Liver (tissue), 9 donors: Measurements from ENCODE around the gene ARCN1. TPM values are rescaled to one million over a fixed set of nuclear protein-coding genes. Genes with fewer than 3 reads are reported as not detected.

ENCODE experiments used
- DNase-seq: peaks from one replicate; pipeline ENCODE4 v3.0.0-alpha.2; 2017; ENCODE audit warnings: low spot score
- H3K27ac ChIP-seq, 2 donors: one replicate each; pipeline ENCODE4 v1.7.0; 2013; ENCODE audit warnings: inconsistent platforms in 2 of 2, low read length in 2 of 2, control low read depth in 1 of 2, low read depth in 1 of 2, mild to moderate bottlenecking in 1 of 2
- H3K27me3 ChIP-seq, 4 donors: one replicate each; pipeline versions ENCODE4 v1.6.1 to v1.7.0; 2013; ENCODE audit warnings: low read length in 3 of 4, inconsistent platforms in 1 of 4, mild to moderate bottlenecking in 1 of 4, moderate library complexity in 1 of 4; ENCODE audit not compliant: control insufficient read depth in 4 of 4, insufficient read depth in 4 of 4
- H3K36me3 ChIP-seq, 4 donors: one replicate each; pipeline versions ENCODE4 v1.6.1 to v1.7.0; 2013; ENCODE audit warnings: low read length in 3 of 4, mild to moderate bottlenecking in 3 of 4, low read depth in 1 of 4, moderate library complexity in 1 of 4; ENCODE audit not compliant: control insufficient read depth in 4 of 4, insufficient read depth in 3 of 4
- H3K4me1 ChIP-seq, 4 donors: one replicate each; pipeline versions ENCODE4 v1.6.1 to v1.7.0; 2013; ENCODE audit warnings: low read length in 3 of 4, mild to moderate bottlenecking in 3 of 4, moderate library complexity in 1 of 4; ENCODE audit not compliant: control insufficient read depth in 4 of 4, insufficient read depth in 4 of 4
- H3K4me3 ChIP-seq, 3 donors: one replicate each; pipeline versions ENCODE4 v1.6.1 to v1.7.0; 2013; ENCODE audit warnings: low read length in 3 of 3, control low read depth in 1 of 3, low read depth in 1 of 3, mild to moderate bottlenecking in 1 of 3
- H3K9ac ChIP-seq, 2 donors: one replicate each; pipeline ENCODE4 v1.7.0; 2013; ENCODE audit warnings: low read length in 2 of 2, mild to moderate bottlenecking in 2 of 2, moderate library complexity in 2 of 2, control low read depth in 1 of 2, low read depth in 1 of 2
- H3K9me3 ChIP-seq, 4 donors: one replicate each; pipeline versions ENCODE4 v1.6.1 to v1.7.0; 2013; ENCODE audit warnings: low read length in 3 of 4; ENCODE audit not compliant: control insufficient read depth in 4 of 4
- ATF3 ChIP-seq: IDR thresholded peaks from 2 replicates; pipeline ENCODE4 v1.6.1; 2016; ENCODE audit warnings: antibody characterized with exemption
- CTCF ChIP-seq: fragments of 150-350 bp; IDR thresholded peaks from 2 replicates; pipeline ENCODE4 v1.5.1; 2017; ENCODE audit warnings: improper control_type of control experiment, low read depth, low read length; ENCODE audit not compliant: missing input control
- FOXA1 ChIP-seq: IDR thresholded peaks from 2 replicates; pipeline ENCODE4 v1.6.1; 2016; ENCODE audit warnings: antibody characterized with exemption
- GABPA ChIP-seq, 2 donors: IDR thresholded peaks in 1 of 2; conservative IDR thresholded peaks in 1 of 2; 2 replicates each; pipeline ENCODE4 v1.6.1; 2016; ENCODE audit warnings: antibody characterized with exemption in 2 of 2, mild to moderate bottlenecking in 1 of 2, moderate library complexity in 1 of 2
- HNF4A ChIP-seq, 2 donors: conservative IDR thresholded peaks; 2 replicates each; pipeline ENCODE4 v1.6.1; 2016; ENCODE audit warnings: antibody characterized with exemption in 2 of 2, mild to moderate bottlenecking in 2 of 2
- JUND ChIP-seq, 2 donors: IDR thresholded peaks; 2 replicates each; pipeline ENCODE4 v1.6.1; 2016; ENCODE audit warnings: antibody characterized with exemption in 2 of 2
- NR2F2 ChIP-seq: IDR thresholded peaks from 2 replicates; pipeline ENCODE4 v1.6.1; 2016; ENCODE audit warnings: antibody characterized with exemption
- RAD21 ChIP-seq, 2 donors: IDR thresholded peaks; 2 replicates each; pipeline ENCODE4 v1.6.1; 2016; ENCODE audit warnings: antibody characterized with exemption in 2 of 2, mild to moderate bottlenecking in 2 of 2
- REST ChIP-seq: IDR thresholded peaks from 2 replicates; pipeline ENCODE4 v1.6.1; 2016; ENCODE audit warnings: antibody characterized with exemption, mild to moderate bottlenecking
- RXRA ChIP-seq, 2 donors: IDR thresholded peaks; 2 replicates each; pipeline ENCODE4 v1.6.1; 2017 to 2018; ENCODE audit warnings: antibody characterized with exemption in 2 of 2, mild to moderate bottlenecking in 1 of 2
- SP1 ChIP-seq: IDR thresholded peaks from 2 replicates; pipeline ENCODE4 v1.6.1; 2018; ENCODE audit warnings: antibody characterized with exemption, mild to moderate bottlenecking
- ZBTB33 ChIP-seq: IDR thresholded peaks from 2 replicates; pipeline ENCODE4 v1.6.1; 2016; ENCODE audit warnings: antibody characterized with exemption
- WGBS: extraction: QIAGEN DNeasy Blood & Tissue Kit; methylation state at CpG from one replicate; pipeline ENCODE4 v1.1.7; 2013; 5-methylcytosine and 5-hydroxymethylcytosine counted together
- polyA plus RNA-seq, 2 donors: library from polyadenylated mRNA; stranded (reverse) in 1 of 2; unstranded in 1 of 2; fragments of 200-250 nt in 1 of 2; fragments of >200 nt in 1 of 2; fragmentation: Nextera tagmentation in 1 of 2; extraction: Ambion mirVana in 1 of 2; gene quantifications; one replicate each; pipeline versions ENCODE4 v1.2.1 to v1.2.3, GENCODE V29; 2013 to 2015
- total RNA-seq, 2 donors: library from RNA; depleted of rRNA; stranded (reverse); fragments of >200 nt; gene quantifications; one replicate each; pipeline ENCODE4 v1.2.3, GENCODE V29; 2014
- donor health status: healthy.
- donor health status: healthy.
- donor health status: healthy.
- donor health status: healthy.
- donor health status: healthy.

The ARCN1 gene
- total and polyA plus RNA-seq, 4 donors: 36.7 to 95.4 (median 51.8) TPM

DNA sequence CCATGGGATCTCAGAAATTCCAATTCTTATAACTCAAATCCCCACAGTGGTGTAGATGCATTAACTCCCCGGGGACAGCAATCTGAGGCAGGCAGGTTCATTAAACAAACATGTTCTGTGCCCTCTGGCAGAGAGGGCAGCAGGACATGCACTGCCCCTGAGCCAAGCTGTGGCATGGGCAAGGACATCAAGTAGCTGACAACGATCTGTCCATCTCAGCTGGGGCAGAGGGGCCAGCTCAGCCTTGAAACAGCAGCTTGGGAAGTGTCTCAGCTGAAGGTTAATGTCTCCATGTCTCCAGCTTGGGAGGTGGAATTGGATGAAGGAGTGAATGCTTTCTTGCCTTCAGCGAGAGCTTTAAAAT lies 27.6 kb upstream of the ARCN1 start (continued):
- no peak for TF ChIP-seq ATF3

DNA sequence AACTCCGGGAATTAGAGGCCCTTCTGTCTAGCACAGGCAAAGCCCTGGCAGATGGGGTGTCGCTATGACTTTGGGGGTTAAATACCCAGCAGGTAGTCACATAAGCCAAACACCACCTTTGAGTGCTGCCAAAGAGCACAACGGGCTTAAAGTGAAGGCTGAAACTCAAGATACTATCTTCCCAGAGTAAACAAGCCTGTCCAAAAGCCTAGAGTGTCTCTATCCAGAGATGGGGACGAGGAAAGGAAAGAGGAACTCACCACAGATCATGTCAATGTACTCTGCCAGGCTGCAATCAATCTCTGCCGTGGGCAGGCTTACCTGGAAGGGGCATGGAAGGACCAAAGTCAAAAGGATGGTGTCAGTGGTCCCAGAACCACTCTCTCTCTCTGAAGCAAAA lies 26.7 kb upstream of the ARCN1 start:
- Histone ChIP-seq H3K4me3 (no peak overlapping the region), H3K9me3 (no peaks in the 10 kb centered on the region), H3K36me3 (peaks cover 0 to 5% (median 0%) of the 10 kb centered on the region in 4 donors), H3K27ac (peak overlapping the region; percentile 73 to 83), H3K27me3 (no peaks in the 10 kb centered on the region), H3K4me1 (peaks cover 1 to 30% (median 23%) of the 10 kb centered on the region in 4 donors), H3K9ac (no peak overlapping the region)
- no peak for TF ChIP-seq ZBTB33
- no peak for TF ChIP-seq ATF3
- no peak for TF ChIP-seq REST
- TF ChIP-seq CTCF: no peak
- TF ChIP-seq GABPA (IDR thresholded peaks at IDR 0.05 in 1 of 2, conservative IDR thresholded peaks at IDR 0.05 in 1 of 2): no peak
- TF ChIP-seq NR2F2: no peak
- no peak for TF ChIP-seq RAD21 (IDR thresholded peaks at IDR 0.05)
- TF ChIP-seq HNF4A (conservative IDR thresholded peaks at IDR 0.05): no peak
- no peak for TF ChIP-seq SP1
- no peak for TF ChIP-seq FOXA1
- no peak for DNase-seq
- WGBS: 49% methylated on average over 5 of the region's 5 CpGs

- 93% methylated on average over 2 of the region's 2 CpGs for WGBS
- H3K36me3 ChIP-seq: peaks cover 0 to 8% (median 5%) of the 10 kb centered on the region in 4 donors
These were observed 25.1 kb upstream of the ARCN1 start for GRCh38 chr11:118547132-118547531.

More at GRCh38 chr11:118547132-118547531, 25.1 kb upstream of the ARCN1 start:
- H3K9me3 ChIP-seq: no peaks in the 10 kb centered on the region
- H3K9ac ChIP-seq: no peak overlapping the region
- no peaks in the 10 kb centered on the region for H3K27me3 ChIP-seq
- no peak overlapping the region for H3K27ac ChIP-seq
- no peak overlapping the region for H3K4me3 ChIP-seq
- no peak for DNase-seq
- TF ChIP-seq RAD21 (IDR thresholded peaks at IDR 0.05) (no peak), JUND (IDR thresholded peaks at IDR 0.05) (no peak), ZBTB33 (no peak), RXRA (IDR thresholded peaks at IDR 0.05) (no peak), HNF4A (conservative IDR thresholded peaks at IDR 0.05) (no peak), CTCF (no peak)
- peaks cover 1 to 30% (median 23%) of the 10 kb centered on the region in 4 donors for H3K4me1 ChIP-seq
